HCT116 (cell line): ENCODE results near the gene EXD3.

Experiments
- CTCF ChIP-seq, 3 experiments: fragments of 200-600 bp in 1 of 3; sonication (generic) in 1 of 3; IDR thresholded peaks in 2 of 3; conservative IDR thresholded peaks in 1 of 3; 2 replicates each; pipeline ENCODE4 v1.5.1; 2012 to 2017; ENCODE audit warnings: low read depth in 2 of 3, low read length in 2 of 3, antibody characterized with exemption in 1 of 3, borderline replicate concordance in 1 of 3, control low read depth in 1 of 3, mild to moderate bottlenecking in 1 of 3, mixed read lengths in 1 of 3, mixed run types in 1 of 3, moderate library complexity in 1 of 3; ENCODE audit not compliant: insufficient read depth in 1 of 3
- ELF1 ChIP-seq: IDR thresholded peaks from 2 replicates; pipeline ENCODE4 v1.6.1; 2012; ENCODE audit warnings: low read depth, borderline replicate concordance
- EZH2 ChIP-seq: fragments of 200-600 bp; sonication (generic); IDR thresholded peaks from 2 replicates; pipeline ENCODE4 v1.6.1; 2017; ENCODE audit warnings: antibody characterized with exemption, mixed run types
- JUND ChIP-seq: IDR thresholded peaks from 2 replicates; pipeline ENCODE4 v1.6.1; 2012
- POLR2A ChIP-seq: IDR thresholded peaks from 2 replicates; pipeline ENCODE4 v1.7.0; 2011; ENCODE audit warnings: borderline replicate concordance; ENCODE audit not compliant: insufficient read depth, insufficient read length; ENCODE audit errors: extremely low read depth
- POLR2AphosphoS5 ChIP-seq: IDR thresholded peaks from 2 replicates; pipeline ENCODE4 v1.6.1; 2011; ENCODE audit warnings: mild to moderate bottlenecking, low read depth, low read length, moderate library complexity
- RAD21 ChIP-seq: IDR thresholded peaks from 2 replicates; pipeline ENCODE4 v1.6.1; 2012; ENCODE audit warnings: low read depth, mild to moderate bottlenecking
- SP1 ChIP-seq: IDR thresholded peaks from 2 replicates; pipeline ENCODE4 v1.6.1; 2012; ENCODE audit warnings: low read depth
- TCF7L2 ChIP-seq: IDR thresholded peaks from 2 replicates; pipeline ENCODE4 v1.7.0; 2011; ENCODE audit warnings: borderline replicate concordance, inconsistent platforms; ENCODE audit not compliant: insufficient read depth, insufficient read length; ENCODE audit errors: extremely low read depth
- ZFX ChIP-seq: fragments of 450-650 bp; IDR thresholded peaks from 2 replicates; pipeline ENCODE4 v1.6.1; 2017
- ZNF274 ChIP-seq: fragments of 200-500 bp; sonication (Bioruptor generic); IDR thresholded peaks from 2 replicates; pipeline ENCODE4 v1.6.1; 2014; ENCODE audit warnings: mild to moderate bottlenecking, low read depth, low read length, inconsistent platforms
- TF ChIP-seq, protein P1 (sequence below): IDR thresholded peaks from 2 replicates; pipeline ENCODE4 v1.6.1; 2012
- TF ChIP-seq, protein P2 (sequence below): IDR thresholded peaks from 2 replicates; pipeline ENCODE4 v1.6.1; 2012
- TF ChIP-seq, protein P3 (sequence below): IDR thresholded peaks from 2 replicates; pipeline ENCODE4 v1.6.1; 2012; ENCODE audit warnings: low read depth

GRCh38 chr9:137314561-137315560 is 108.1 kb downstream of the EXD3 start:
- TF ChIP-seq CTCF (IDR thresholded peaks at IDR 0.05 in 2 of 3, conservative IDR thresholded peaks at IDR 0.05 in 1 of 3; ENCODE audit: borderline replicate concordance in 1 of 3, insufficient read depth in 1 of 3, low read depth in 2 of 3, low read length in 2 of 3) (no peak), ZNF274 (no peak), ELF1 (no peak), SP1 (no peak), JUND (no peak), ZFX (no peak), POLR2AphosphoS5 (no peak), EZH2 (no peak), TCF7L2 (no peak), POLR2A (no peak), RAD21 (no peak)
- TF ChIP-seq, protein P1, sequence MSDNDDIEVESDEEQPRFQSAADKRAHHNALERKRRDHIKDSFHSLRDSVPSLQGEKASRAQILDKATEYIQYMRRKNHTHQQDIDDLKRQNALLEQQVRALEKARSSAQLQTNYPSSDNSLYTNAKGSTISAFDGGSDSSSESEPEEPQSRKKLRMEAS = no peak
- TF ChIP-seq, protein P2, sequence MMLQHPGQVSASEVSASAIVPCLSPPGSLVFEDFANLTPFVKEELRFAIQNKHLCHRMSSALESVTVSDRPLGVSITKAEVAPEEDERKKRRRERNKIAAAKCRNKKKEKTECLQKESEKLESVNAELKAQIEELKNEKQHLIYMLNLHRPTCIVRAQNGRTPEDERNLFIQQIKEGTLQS = no peak
- TF ChIP-seq, protein P3, sequence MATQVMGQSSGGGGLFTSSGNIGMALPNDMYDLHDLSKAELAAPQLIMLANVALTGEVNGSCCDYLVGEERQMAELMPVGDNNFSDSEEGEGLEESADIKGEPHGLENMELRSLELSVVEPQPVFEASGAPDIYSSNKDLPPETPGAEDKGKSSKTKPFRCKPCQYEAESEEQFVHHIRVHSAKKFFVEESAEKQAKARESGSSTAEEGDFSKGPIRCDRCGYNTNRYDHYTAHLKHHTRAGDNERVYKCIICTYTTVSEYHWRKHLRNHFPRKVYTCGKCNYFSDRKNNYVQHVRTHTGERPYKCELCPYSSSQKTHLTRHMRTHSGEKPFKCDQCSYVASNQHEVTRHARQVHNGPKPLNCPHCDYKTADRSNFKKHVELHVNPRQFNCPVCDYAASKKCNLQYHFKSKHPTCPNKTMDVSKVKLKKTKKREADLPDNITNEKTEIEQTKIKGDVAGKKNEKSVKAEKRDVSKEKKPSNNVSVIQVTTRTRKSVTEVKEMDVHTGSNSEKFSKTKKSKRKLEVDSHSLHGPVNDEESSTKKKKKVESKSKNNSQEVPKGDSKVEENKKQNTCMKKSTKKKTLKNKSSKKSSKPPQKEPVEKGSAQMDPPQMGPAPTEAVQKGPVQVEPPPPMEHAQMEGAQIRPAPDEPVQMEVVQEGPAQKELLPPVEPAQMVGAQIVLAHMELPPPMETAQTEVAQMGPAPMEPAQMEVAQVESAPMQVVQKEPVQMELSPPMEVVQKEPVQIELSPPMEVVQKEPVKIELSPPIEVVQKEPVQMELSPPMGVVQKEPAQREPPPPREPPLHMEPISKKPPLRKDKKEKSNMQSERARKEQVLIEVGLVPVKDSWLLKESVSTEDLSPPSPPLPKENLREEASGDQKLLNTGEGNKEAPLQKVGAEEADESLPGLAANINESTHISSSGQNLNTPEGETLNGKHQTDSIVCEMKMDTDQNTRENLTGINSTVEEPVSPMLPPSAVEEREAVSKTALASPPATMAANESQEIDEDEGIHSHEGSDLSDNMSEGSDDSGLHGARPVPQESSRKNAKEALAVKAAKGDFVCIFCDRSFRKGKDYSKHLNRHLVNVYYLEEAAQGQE = no peak
